Suppressor macrophage (primary cell): Measurements from ENCODE around the gene MYL11.

Experiments used
- DNase-seq, 4 experiments: peaks; one replicate each; pipeline ENCODE4 v3.0.0-alpha.2; 2020 to 2022

Gene MYL11

DNA sequence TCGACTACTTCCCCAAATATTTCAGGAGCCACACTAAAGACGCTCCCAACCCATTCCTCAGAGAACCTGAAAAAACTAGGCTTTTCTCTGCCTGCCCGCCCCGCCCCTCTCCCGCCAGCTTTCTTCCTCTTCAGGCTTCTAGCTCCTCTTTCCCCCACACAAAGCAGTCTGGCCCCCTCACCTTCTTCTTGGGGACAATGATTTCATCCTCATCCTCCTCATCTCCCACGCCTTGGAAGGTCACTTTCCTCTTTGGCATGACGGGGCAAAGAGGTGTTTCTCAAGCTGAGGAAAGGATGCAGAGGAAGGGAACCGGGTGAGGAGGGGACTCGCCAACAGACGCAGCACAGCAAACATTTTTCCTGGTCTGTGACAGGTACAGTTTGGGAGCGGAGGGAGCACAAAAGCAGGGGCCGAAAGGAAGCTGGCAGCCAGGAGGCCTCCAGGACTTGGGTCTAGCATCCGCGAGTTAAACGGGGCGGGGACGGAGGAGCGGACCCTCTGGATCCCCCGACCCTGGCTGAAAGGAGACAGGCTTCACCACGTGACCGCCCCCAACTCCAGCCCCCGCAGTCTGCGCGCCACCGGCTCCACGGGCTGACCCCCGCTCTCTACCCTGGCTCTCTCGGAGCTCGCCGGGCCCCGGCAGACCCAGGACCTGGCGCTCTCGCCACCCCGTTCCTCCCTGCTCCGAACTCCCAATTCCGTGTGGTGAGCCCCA is 20.0 kb upstream of the MYL11 start:
- DNase-seq, result peak; percentile 63 to 85 (median 81)

DNA sequence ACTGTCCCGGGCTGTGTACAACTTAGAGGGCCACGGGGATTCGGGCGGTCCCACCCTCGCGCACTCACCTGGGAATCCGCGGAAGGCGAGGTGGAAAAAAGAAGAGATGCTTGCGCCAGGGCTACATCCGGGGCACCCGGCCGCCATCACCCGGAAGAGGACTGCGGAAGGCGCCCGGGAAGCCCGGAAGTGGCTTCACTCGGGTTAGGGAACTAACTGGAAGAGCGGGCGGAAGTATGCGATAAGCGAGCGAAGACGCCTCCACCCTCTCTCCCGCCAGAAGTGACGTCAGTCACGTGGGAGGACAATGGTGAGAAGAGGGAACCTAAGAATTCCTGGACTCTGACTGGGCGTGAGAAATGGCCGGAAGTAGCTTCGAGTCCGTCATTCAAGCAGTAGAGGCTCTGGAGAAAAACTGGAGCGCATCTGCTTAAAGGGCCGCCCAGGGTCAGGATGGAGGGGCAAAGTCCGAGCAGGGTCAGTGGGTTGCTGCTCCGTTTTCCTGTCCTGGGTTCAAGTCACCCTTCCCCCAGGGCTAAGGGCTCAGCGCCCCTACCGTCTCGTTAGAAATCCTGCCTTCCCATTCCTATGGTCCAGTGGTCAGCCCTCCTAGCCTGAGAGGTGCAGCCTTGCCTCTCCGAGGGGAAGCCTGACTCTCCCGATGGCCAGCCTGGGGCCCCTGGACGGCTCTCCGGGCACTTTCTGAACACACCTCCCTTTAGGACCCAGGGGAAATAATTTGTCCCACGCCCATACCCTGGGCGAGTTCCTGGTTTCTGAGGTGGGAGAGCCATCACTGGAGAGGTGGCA is 19.3 kb upstream of the MYL11 start, which contains the start of gene CD2BP2:
Gene CD2BP2, minus strand, starts transcription at position 165 of the 810 bp plus-strand sequence. CDS start 627 bp downstream, outside the sequence.
- peak; percentile 99 to 100 (median 100) for DNase-seq

DNA sequence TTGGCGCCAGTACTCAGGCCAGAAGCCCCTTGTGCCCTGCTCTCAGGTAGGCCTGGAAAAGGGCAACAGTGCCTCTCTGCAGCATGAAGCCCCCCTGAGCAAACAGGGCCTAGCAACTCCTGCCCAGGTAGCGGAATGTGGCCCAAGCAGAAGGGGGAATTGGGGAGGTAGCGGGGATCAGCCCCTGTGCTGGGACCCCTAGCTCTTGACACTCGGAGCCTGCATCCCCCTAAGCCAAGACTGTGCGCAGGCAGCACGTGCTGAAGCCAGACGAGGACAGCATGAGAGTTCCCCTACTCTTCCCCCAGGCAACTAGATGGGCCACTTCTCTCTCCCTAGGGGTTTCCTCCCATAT is 18.7 kb upstream of the MYL11 start:
- DNase-seq, result no peak

DNA sequence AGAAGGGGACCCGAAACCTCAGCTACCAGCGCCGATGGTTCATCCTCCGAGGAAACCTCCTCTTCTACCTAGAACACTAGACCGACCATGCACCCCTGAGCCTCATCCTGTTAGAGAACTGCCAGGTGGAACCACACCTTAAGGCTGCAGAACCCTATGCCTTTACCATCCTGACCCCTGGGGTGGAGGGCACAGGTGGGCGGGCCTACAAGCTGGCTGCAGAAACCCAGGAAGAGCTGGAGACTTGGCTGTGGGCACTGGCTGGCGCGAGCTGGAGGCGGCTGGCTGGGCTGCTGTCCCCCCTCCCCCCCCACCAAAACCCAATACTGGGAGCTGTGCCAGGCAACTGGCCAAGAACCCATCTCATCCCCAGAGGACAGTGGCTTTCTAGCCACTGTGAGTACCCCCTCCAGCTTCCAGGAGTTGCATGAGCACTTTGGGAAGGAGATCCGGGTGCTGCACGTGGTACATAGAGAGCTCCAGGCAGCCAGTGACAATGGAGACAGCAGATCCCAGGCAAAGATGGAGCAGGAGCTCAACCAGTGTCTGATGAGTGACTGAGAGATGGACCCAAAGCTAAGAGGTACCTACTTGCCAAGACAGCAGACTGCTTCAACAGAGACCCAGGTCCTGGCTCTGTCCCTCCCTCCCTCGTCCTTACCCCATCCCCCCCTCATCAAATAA is 18.1 kb upstream of the MYL11 start:
- DNase-seq, result no peak

DNA sequence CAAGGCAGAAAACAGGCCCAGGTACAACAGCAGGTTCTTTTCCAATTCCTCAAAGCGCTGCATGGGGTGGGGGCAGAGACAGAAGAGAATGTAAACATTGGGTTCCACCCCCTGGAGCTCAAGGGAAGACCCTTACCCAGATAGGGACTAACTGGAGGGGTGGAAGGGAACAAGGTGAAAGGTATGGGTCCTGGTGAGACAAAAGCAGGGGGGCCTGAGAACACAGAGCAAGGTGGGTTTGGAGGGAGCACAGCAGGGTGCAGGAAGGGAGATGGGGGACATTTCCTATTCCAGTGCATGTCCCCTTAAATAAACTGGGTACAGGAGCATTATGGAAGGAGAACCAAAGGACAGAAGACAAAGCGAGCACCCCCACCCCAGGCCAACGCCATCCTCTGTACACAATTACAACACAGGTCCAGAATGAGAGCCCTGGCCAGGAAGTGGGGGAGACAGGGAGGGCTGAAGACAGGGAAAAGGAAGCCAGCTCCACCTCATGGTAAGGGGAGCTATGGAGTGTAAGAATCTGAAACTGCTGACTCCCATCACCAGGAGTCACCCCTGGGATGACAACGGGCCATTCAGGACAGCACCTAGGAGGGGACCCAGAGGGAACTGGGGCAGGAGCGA is 17.4 kb upstream of the MYL11 start:
- DNase-seq, result no peak

DNA sequence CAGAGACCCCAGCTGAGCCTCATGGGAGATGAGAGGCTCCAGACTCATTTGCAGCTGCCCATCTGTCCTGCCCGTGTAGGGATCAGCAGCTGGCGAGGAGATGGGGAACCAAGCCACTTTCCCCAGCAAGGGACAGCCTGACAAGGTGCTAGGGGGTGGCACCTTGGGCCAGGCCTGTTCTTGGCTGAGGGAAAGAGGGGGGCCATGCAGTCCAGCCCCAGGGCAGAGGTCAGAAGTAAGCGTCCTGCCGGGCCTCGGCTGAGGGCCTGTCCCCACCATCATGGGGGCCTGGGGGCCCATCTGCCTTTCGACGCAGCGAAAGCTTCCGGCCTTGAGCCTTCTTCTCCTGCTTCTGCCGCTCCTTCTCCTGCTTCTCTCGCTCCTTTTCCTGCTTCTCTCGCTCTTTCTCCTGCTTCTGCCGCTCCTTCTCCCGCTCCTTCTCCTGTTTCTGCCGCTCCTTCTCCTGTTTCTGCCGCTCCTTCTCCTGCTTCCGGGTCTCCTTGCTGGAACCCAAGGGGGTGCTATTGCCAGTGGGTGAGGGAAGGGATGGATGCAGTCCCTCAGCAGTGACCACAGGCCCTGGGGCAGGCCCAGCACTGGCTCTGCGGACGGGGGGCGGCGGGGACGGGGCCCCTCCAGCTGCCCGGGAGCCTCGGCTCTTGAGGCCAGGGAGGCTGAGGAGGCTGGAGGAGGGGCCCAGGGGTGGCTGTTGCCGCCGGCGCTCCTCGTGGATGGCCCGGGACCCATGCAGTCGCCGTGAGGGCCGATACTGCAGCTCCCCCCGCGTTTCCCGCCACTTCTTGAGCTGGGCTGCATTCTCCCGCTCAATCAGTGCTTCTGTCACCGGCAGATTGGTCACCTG is 16.7 kb upstream of the MYL11 start:
- DNase-seq, result no peak

DNA sequence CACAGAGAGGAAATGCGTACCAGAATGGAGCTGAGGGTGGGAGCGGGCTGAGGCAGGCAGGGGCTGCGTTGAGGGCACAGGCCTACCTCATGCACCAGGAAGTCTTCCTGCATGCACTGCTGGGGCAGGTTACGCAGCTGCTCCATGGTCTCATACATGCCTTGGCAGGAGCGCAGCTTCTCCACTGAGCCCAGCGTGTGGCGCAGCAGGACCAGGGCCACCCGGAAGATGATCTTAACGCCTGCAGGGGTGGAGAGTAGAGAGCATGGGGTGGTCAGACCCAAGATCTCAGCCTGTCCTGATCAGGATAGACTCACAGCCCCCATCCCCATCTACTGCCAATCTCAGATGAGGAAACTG is 16.0 kb upstream of the MYL11 start:
- no peak for DNase-seq

DNA sequence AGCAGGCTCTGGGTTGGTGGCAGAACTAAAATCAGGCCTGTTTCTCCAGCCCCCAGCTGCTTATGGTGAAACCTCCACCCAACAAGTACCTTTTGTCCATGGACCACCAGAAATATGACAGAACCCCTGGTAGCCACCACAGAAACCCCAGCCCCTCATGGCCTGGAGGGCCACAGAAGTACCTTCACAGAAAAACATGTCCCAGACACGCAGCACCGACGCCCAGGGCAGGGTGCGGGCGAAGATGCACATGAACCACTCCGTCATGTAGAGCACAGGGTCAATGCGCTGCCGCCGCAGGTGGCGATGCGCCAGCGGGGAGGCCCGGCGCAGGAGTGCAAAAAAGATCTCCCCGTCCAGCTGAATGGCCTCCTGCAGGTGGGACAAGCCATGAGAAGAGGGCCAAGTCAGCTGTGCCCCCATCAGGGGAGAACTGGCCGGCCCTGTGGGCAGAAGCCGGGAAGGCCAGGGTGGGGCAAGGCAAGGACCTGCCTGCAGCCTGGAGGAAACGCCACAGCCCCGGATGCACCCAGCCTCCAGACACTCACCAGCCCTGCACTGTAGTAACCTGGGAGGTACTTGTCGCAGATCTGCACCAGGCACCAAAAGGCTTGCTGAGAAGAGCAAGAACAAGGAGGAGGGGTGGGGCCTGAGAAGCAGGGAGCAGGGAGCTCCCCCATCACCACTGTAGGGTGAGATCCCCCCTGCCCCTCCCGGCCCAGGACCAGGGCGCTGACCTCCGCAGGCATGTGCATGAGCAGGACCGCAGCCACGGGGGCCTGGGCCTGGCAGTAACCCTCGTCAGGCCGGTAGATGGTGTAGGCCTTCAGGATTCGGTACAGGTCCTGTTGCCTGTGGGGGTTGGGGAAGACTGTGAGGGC is 15.4 kb upstream of the MYL11 start:
- DNase-seq, result no peak

DNA sequence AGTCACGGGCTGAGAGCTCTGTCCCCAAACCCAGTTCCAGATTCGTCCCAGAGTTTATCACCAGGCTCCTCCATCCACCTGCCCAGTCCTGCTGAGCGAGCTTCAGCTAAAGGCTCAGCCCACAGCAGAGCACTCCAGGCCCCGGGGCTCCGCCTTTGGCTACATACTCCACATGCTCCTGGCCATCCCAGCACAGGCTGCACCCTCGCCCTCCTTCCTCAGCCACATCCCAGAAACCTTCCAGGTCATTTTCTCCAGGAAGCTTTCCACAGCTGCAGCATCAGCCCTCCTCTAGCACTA is 14.8 kb upstream of the MYL11 start:
- no peak for DNase-seq

DNA sequence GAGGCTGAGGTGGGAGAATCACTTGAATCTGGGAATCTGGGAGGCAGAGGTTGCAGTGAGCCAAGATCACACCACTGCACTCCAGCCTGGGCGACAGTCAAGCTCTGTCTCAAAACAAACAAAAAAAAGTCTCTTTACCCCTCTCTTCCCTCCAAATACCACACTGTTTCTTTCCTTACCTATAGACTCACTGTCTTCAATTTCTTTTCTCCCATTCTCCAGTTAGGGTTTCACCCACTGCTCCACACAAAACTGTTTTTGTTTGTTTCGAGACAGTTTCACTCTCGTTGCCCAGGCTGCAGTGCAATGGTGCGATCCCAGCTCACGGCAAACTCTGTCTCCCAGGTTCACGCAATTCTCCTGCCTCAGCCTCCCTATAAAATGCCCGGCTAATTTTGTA is 13.4 kb upstream of the MYL11 start:
- DNase-seq, result no peak

DNA sequence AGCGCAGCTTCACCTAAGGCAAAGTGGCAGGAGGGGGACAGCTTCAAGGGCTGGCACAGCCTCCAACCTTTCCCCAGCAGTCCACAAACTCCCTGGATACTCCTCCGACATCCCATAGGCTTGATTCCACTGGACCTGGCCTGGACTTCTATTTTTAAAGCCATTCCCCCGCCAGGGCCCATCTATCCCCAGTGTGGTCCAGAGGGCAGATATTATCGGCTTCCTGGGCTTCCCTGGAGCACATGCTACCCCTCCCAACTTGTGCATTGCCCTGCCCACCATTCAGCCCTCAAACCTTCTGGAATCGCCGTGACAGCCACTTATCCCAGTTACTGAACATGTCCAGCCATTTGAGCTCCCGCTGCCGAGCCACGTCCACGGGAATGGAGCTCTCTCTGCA is 9.4 kb upstream of the MYL11 start:
- DNase-seq, result no peak

DNA sequence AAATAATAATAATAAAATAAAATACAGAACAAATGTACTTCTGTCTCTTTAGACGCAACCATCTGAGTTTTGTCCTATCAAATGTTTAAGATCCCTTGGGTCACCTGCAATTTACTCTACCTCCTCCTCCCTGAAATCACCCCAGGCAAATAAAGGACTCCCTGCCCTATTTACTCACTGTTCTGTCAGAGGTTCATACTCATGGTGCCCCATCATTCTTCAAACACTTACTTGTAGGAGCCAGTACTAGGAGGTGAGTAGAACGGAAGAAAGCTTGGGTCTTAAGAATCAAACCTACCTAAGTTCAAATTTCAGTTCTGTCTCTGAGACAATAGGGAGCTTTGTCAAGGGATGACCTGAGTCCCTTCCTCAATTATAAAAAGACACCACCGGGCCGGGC is 8.1 kb upstream of the MYL11 start:
- no peak for DNase-seq

DNA sequence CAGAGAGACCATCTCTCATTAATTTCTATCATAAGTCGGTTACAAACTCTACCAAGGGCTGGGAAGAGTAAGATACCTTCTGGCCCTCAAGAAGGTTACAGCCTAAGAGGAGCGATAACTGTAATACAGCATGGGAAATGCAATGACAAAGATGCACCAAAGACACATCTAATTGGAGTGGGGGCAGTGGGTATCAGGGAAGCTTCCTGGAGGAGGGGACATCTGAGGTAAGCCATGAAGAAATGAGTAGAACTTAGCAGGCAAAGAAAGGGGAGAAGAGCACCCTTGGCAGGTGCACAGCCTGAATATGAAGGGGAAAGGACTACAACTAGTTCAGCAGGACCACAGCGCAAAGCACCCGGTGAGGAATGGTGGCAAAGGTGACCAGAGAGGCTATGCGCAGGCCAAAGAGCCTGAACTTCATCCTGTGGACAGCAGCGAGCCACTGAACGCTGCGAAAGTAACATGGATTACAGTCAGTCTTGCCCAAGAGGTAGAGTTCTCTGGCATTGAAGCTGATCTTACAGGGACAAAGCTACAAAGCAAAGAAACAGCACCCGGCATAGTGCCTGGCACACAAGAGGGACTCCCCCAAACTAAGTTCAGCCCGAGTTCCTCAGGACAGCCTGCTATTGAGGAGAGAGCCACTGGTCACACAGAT is 7.1 kb upstream of the MYL11 start:
- DNase-seq, result no peak

DNA sequence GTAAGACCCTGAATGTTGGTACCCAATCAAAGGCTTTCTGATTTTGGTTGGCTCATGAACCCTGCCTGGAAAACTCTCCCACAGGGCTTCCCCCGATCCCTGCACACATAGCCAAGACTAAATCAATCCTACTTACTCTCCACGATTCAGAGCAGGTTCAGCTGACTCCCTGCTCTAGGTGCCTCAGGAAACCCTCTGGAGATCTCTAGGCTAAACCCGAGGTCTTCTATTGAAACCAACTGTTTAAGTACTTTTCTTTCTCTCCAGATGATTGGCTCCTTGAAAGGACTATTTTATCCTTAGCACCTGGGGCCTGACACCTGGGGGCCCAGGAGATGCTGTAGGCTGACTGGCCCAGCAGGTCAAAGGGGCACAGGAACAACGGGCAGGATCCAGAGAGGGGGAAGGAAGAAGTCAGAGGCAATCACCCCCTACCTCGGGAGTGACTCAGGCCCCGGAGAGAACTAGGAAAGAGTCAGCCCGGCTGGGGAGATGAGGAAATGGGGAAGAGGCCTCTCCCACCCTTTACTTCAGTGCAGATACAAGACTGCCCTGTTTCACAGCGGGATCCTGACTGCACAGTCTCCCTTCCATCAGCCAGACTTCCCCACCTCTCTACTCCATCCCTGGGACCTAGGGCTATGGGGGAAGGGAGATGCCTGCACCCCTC is 6.3 kb upstream of the MYL11 start:
- peak; percentile 75 to 88 (median 84) for DNase-seq

DNA sequence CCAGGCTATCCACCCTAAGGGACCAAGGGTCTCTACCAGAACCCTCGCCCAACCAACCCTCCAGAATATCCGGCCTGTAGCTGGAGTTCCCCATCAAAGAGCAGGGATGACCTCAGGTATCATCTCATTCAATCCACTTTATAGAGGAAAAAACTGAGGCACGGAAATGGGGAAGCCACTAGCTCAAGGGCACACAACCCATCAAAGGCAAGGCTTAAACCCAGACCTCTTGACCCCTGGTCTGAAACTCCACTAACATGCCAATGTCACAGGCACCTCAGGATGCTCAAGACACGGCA is 5.9 kb upstream of the MYL11 start:
- DNase-seq, result peak in 1 of 4 experiments; percentile 9

DNA sequence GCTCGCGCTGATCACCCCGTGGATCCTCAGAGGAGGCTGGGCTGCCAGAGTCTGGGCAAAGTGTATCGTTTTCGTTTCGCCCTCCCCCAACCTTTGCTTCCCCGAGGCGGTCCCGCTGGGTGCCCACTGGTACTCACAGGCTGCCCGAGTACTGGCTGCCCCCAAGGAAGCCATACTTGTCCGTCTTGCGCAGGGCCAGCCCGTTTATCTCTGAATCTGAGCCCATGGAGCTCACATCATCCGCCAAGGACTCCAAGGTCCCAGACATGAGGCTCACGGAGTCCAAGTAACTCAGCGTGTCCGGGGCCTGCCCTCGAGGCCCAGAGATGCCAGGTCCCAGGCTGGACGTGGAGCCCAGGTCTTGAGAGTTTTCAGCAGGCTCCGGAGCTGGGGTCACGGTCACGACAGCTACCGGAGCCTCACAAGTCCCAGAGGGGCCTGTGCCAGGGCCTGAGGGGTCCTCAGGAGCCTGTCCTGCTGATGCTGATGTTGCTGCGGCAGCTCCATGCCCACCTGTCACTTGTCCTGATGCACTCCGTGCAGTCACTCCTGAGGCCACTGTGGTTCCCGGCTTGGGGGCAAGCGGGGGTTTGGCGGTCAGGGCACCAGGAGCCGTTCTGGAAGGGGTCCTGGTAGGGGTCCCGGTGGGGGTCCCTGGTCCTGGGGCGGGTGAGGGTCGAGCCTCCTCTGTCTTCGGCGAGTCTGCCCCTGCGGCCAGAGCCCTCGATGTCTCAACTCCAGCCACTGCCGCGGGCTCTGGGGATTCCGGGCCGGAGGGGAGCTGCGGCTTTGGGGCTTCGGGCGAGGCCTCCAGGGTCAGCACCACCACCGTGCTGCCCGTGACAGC is 5.3 kb upstream of the MYL11 start:
- DNase-seq, result peak in 1 of 4 experiments; percentile 25

DNA sequence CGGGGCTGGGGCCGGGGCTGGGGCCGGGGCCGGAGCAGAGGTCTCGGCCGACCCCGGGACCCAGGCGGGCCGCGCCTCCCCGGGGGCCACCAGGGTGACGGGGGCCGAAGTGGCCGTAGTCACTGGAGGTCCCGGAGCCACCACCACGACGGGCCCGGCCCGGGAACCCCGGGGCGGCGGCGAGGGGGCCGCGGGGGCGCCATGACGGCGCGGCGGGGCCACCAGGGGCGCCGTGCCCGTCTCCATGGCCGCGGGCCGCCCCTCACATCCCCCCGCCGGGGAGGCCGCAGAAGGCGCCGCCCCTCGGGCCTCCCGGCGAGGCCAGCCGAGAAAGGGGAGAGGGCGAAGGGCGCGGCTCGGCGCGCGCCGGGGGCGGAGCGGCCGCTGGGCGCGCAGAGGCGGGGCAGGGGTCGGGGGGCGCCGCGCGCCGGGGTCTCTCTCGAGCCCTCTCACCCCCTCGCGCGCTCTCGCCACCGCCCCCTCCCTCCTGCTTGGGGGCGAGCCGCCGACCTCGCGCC is 4.6 kb upstream of the MYL11 start:
- DNase-seq, result no peak

DNA sequence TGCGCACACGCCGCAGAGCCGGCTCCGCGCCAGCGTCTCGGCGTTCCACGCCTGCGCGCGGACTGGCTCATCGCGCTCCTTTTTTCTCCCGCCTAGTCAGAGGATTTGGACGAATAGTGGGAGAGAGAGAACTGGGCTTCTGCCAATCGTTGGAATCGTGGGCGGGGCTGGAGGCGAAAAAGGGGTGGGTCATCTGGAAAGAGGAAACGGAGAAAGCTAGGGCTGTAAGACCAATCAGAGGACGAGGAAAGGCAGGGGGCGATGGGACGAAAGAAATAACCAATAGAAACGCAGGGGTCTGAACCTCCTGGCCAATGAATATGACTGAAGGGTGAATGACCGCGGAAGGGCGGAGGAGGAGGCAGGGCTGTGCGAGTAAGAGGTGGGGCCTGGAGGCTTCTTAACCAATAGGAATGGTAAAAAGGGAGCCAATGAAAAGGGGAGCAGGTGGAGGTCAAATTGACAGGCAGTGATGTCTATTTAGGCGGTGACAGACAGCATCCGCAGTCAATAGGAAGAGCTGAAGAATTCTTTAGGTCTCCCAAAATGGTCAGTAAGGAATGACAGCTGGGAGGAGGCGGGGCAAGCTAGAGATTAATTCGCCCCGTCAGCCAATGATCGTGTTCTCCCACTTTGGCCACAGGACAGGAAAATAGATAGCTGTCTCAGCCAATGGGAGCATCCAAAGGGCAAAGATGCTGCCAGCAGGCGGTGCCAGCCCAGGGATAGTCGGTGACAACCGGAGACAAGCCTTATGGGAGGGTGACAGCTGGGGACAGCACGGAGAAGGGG is 4.0 kb upstream of the MYL11 start, which contains the start of gene TBC1D10B:
Gene TBC1D10B, minus strand, starts transcription at position 39 of the 792 bp plus-strand sequence. CDS start 311 bp downstream, outside the sequence.
- peak; percentile 98 to 100 (median 100) for DNase-seq
